Stimulated activated CD4-positive, alpha-beta T cell treated with anti-CD3 and anti-CD28 coated beads, Interleukin-4, amount 100 ng/mL, for 48 hours (primary cell): ENCODE measurements around the gene CIB2.

Experiments used
- DNase-seq, 2 donors: peaks; one replicate each; pipeline ENCODE4 v3.0.0-alpha.2; 2020; ENCODE audit warnings: low read depth in 2 of 2

Gene CIB2

GRCh38 chr15:78083687-78084448, 47.4 kb downstream of the CIB2 start:
- no peak for DNase-seq

- no peak for DNase-seq
Observed at GRCh38 chr15:78083186-78083585, 48.1 kb downstream of the CIB2 start.

DNA sequence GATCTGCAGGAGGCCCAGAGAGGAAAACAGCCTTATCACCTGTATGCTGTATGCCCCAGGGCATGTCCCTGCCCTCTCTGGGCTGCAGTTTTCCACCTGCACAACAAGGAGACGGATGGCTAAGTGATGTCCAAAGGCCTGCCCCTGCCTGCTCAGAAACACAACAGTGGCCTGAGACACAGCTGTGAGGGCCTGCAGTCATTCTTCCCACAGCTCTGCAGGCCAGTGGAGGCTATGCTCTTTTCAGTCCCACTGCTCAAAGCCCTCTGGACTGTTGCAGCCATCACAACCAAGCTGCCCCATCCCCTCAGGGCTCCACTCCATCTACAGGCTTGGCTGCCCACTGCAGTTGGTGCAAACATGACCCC, 48.5 kb downstream of the CIB2 start:
- no peak for DNase-seq

DNA sequence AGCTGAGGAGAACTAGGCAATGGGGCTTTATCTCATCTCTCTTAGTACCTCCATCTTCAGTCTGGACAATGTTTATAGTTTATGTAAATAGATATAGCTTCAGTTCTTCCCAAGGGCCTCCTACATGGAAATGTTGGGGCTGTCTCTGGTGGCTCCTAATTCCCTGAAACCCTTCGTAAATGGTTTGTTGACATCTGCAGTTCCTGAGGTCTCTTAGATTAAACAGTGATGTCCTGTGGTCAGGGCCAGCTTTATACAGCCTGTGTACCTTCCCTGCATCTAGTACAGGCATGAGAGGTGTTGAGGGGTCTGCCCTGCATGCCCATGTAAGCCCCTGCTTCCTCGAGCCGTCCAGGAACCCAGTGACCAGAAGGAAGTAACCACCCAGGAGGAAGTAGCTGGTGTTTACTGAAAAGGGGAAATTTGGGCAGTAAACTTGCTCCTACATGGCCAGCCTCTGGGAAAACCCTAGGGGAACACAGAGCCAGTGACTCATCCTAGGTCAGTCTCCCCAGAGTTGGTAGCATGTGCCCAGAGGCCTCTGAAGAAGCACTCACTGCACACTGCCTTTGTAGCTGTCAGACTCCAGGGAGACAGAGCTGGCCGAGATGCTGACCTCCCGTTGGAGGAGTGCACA, 49.0 kb downstream of the CIB2 start:
- DNase-seq = no peak

GRCh38 chr15:78080088-78080460, 51.2 kb downstream of the CIB2 start:
- DNase-seq = no peak

GRCh38 chr15:78079298-78080087, 51.8 kb downstream of the CIB2 start:
- DNase-seq = no peak

GRCh38 chr15:78077871-78078210, 53.4 kb downstream of the CIB2 start:
- DNase-seq = no peak

DNA sequence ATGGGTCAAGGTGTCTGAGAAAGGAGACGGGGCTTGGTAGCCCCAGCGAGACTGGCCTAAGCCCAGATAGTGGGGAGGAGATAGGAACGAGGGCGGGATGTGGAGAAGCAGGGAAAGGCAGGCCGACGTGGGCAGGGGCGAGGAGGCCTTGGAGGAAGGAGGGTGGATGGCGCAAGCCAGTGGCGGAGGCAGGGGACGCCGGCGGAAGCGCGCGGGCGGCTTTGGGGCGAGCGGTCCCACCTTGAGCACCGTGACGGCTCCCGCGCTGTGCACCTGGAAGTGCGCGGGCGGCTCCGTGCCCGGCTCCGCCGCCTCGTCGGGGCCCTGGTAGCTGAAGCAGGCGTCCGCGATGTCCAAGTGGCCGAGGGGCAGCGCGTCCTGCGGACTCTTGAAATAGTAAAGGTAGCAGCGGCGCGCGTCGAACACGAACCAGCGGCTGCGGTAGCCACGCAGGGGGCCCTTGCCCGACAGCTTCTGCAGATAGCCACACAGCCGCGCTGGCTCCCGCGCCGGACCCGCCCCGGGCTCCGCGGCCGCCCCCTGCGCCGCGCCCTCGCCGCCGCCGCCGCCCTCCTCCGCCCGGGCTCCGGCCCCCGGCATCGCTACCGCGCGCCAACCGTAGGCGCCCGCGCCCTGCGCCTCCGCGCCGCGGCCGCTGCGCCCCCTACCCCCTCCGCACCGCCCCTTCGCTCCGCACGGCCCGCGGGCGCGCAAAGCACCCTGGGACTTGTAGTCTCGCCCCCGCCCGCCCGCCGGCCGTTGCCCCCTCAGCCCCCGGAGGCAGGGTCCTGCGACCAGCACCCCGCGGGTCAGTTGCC, 54.0 kb downstream of the CIB2 start, which contains the start of gene TBC1D2B:
Gene TBC1D2B (minus strand): TSS at position 659 of the 818 bp plus-strand sequence. CDS start 59 bp downstream, at position 600.
- peak; percentile 58 to 61 for DNase-seq

GRCh38 chr15:78076231-78077052, 54.8 kb downstream of the CIB2 start:
- DNase-seq = no peak

- DNase-seq = no peak
Observed at GRCh38 chr15:78075490-78076230, 55.6 kb downstream of the CIB2 start.

GRCh38 chr15:78073046-78073787, 58.0 kb downstream of the CIB2 start:
- no peak for DNase-seq

- no peak for DNase-seq
Observed at GRCh38 chr15:78072080-78072892, 59.0 kb downstream of the CIB2 start.

- no peak for DNase-seq
Observed at GRCh38 chr15:78071383-78071782, 59.9 kb downstream of the CIB2 start.

DNA sequence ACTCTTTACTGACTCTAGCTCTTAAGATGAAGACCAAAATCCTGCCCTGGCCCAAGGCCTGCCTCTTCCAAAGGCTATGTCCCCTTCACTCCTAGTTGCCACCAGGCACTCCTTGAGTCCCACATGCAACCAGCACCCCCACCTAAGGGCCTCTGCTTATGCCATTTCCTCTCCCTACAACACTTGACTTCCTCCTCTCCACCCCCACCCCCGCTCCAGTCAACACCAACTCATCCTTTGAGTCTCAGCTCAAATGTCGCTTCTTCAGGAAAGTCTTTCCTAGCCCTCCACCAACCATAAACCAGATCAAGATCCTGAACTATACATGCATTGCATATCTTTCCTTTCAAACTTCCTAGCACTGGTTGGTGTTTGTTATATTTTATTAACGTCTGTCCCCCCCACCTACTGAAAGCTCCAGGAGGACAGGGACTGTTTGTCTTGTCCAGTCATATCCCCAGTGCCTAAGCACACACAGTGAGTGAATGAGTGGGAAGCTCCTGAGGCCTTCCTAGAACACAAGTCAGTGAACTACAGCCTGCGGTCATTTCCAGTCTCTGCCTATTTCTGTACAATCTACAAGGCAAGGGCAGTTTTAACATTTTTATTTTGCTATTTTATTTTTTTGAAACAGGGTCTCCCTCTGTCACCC, 61.1 kb downstream of the CIB2 start:
- DNase-seq = peak in 1 of 2 donors; percentile 33

- DNase-seq = no peak
Observed at GRCh38 chr15:78069462-78070029, 61.7 kb downstream of the CIB2 start.

DNA sequence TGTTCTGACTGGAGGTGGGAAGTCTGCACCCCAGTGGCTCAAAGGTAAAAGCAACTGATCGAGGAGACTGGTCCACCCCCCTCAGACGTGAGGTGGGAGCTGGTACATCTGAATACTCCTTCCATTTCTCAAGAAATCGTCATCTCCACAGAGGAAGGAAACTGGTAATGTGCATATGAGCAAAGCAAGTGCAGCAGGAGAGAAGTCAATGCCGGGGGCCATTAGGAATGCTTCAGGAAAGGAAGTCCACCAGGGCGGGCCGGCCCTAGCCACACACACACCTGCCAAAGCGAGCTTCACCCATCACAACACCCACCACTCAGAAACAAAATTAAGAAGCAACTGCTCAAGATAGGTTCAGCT, 62.2 kb downstream of the CIB2 start:
- DNase-seq = no peak

GRCh38 chr15:78067328-78068228, 63.7 kb downstream of the CIB2 start:
- no peak for DNase-seq
